Measurements from ENCODE around the gene RCAN2. TPM values are rescaled to one million over a fixed set of nuclear protein-coding genes. Genes with fewer than 3 reads are reported as not detected.

Gene RCAN2
- total RNA-seq, 1 donor from 2014 or later: 5.8 TPM

DNA sequence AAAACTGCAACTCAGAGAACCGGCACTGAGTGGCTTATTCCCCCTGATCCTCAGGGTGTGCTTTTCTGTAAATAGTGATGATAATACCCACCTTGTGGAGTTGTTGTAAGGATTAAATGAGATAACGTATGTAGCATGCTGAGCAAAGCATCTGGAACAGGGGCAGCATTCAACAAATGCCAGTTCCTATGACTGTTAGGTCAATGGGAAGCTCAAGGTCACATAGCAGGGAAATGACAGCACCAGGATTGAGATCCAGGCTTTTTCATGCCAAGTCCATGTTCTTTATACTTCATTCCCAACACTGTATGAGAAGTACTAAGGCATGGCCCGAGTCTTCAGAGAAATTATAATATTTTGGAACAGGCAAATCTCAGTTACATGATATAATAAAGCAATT, 5.1 kb downstream of the RCAN2 start:
- Histone ChIP-seq H3K36me3 (no peaks in the 10 kb centered on the region), H4K20me1 (ENCODE audit: low read depth) (peaks cover 7% of the 10 kb centered on the region), H3K4me1 (no peaks in the 10 kb centered on the region), H2AFZ (replicated peaks) (no peak overlapping the region), H3K4me3 (no peak overlapping the region), H3K9me3 (ENCODE audit: low read depth) (no peaks in the 10 kb centered on the region), H3K79me2 (ENCODE audit: low read depth) (no peaks in the 10 kb centered on the region), H3K27me3 (peaks cover 25% of the 10 kb centered on the region), H3K4me2 (no peak overlapping the region), H3K9ac (no peak overlapping the region), H3F3A (ENCODE audit: low read depth) (peaks cover 4% of the 10 kb centered on the region), H3K27ac (no peak overlapping the region)
- Mint-ChIP-seq H3K9me3 (no peaks in the 10 kb centered on the region), H3K4me3 (no peak overlapping the region), H3K27ac (no peak overlapping the region), H3K36me3 (no peaks in the 10 kb centered on the region), H3K4me1 (peaks cover 13% of the 10 kb centered on the region), H3K27me3 (ENCODE audit: insufficient read depth, low read depth) (peaks cover 3% of the 10 kb centered on the region)
- TF ChIP-seq, protein P1, sequence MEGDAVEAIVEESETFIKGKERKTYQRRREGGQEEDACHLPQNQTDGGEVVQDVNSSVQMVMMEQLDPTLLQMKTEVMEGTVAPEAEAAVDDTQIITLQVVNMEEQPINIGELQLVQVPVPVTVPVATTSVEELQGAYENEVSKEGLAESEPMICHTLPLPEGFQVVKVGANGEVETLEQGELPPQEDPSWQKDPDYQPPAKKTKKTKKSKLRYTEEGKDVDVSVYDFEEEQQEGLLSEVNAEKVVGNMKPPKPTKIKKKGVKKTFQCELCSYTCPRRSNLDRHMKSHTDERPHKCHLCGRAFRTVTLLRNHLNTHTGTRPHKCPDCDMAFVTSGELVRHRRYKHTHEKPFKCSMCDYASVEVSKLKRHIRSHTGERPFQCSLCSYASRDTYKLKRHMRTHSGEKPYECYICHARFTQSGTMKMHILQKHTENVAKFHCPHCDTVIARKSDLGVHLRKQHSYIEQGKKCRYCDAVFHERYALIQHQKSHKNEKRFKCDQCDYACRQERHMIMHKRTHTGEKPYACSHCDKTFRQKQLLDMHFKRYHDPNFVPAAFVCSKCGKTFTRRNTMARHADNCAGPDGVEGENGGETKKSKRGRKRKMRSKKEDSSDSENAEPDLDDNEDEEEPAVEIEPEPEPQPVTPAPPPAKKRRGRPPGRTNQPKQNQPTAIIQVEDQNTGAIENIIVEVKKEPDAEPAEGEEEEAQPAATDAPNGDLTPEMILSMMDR (IDR thresholded peaks at IDR 0.05): no peak
- TF ChIP-seq EZH2phosphoT487 (IDR thresholded peaks at IDR 0.05) (no peak), EZH2 (IDR thresholded peaks at IDR 0.05) (no peak)
- DNase-seq (ENCODE audit: low spot score): no peak

DNA sequence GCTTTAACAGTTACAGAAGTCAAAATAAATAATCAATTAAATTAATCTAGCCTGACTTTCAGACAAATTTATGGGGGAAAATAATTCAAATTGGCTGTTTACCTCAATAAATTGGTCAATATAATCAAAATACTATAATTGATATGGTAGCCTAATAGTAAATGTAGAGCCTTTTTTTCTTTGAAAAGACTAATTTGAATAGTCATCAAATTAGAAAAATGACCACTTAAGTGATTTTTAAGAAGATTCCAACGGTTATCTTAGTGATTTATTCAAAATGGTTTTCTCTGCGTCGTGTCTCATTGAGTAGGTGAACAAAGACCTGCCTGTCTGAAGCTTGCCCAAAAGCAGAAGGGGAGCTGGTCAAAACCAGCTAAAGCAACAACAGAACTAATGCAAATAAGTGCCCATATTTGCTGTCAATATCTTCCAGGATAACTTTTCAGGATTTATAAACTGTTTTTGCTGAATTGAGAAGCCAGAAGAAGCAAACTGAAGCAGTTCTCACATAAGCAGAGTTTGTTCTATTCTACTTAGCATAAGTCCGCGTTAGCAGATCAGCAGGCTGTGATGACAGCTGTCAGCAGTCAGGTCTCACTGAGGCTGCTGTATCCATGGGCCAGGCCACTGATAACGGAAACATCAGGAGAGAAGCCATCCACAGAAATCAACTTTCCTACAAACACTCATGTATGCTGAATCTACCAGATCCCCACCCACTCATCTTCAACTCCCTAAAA, 7.0 kb downstream of the RCAN2 start:
- Mint-ChIP-seq H3K27me3 (ENCODE audit: insufficient read depth, low read depth) (no peaks in the 10 kb centered on the region), H3K27ac (no peak overlapping the region), H3K4me1 (peaks cover 4% of the 10 kb centered on the region), H3K4me3 (no peak overlapping the region), H3K36me3 (no peaks in the 10 kb centered on the region), H3K9me3 (no peaks in the 10 kb centered on the region)
- Histone ChIP-seq H3K36me3 (no peaks in the 10 kb centered on the region), H2AFZ (replicated peaks) (no peak overlapping the region), H3K27ac (no peak overlapping the region), H3K9me3 (ENCODE audit: low read depth) (no peaks in the 10 kb centered on the region), H3K4me3 (no peak overlapping the region), H3F3A (ENCODE audit: low read depth) (no peaks in the 10 kb centered on the region), H4K20me1 (ENCODE audit: low read depth) (no peaks in the 10 kb centered on the region), H3K27me3 (peaks cover 11% of the 10 kb centered on the region), H3K79me2 (ENCODE audit: low read depth) (no peaks in the 10 kb centered on the region), H3K9ac (no peak overlapping the region), H3K4me1 (no peaks in the 10 kb centered on the region), H3K4me2 (no peak overlapping the region)
- DNase-seq (ENCODE audit: low spot score): no peak
- TF ChIP-seq, protein P1 (IDR thresholded peaks at IDR 0.05): no peak
- TF ChIP-seq EZH2phosphoT487 (IDR thresholded peaks at IDR 0.05): no peak

DNA sequence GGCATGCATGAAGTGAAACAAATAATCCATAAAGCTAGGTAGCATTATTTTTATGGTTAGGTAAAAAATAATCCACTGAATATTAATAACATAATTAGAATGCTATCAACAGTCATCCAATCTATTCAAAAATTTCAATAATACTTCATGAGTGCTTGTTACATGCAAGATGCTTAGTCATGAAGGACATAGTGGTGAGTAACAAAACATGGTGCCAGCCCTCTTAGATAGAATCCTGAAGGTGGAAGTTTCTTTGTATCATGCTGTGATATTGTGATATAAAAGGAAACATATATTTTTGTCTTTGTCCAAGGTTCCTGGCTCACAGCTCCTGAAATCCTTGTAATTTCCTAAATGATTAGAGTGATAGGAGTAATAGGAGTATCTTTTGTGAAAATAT, 14.9 kb downstream of the RCAN2 start:
- Histone ChIP-seq H3K4me1 (no peaks in the 10 kb centered on the region), H3K79me2 (ENCODE audit: low read depth) (no peaks in the 10 kb centered on the region), H3K27ac (no peak overlapping the region), H3K36me3 (no peaks in the 10 kb centered on the region), H3K9me3 (ENCODE audit: low read depth) (no peaks in the 10 kb centered on the region), H4K20me1 (ENCODE audit: low read depth) (no peaks in the 10 kb centered on the region), H3K4me2 (no peak overlapping the region), H3K9ac (no peak overlapping the region), H2AFZ (replicated peaks) (no peak overlapping the region), H3K4me3 (no peak overlapping the region), H3F3A (ENCODE audit: low read depth) (no peaks in the 10 kb centered on the region), H3K27me3 (no peaks in the 10 kb centered on the region)
- Mint-ChIP-seq H3K4me3 (no peak overlapping the region), H3K27me3 (ENCODE audit: insufficient read depth, low read depth) (no peaks in the 10 kb centered on the region), H3K27ac (no peak overlapping the region), H3K9me3 (no peaks in the 10 kb centered on the region), H3K4me1 (no peaks in the 10 kb centered on the region), H3K36me3 (no peaks in the 10 kb centered on the region)
- DNase-seq (ENCODE audit: low spot score): no peak
- TF ChIP-seq, protein P1 (IDR thresholded peaks at IDR 0.05): no peak
- no peak for TF ChIP-seq EZH2 (IDR thresholded peaks at IDR 0.05)
- no peak for TF ChIP-seq EZH2phosphoT487 (IDR thresholded peaks at IDR 0.05)
